Sciatic nerve (tissue), 2 donors: ENCODE measurements around the gene RAET1E. TPM values are rescaled to one million over a fixed set of nuclear protein-coding genes. Genes with fewer than 3 reads are reported as not detected.
"Not testable (repeated sequence)": the region's sequence is repeated elsewhere in the genome, so short reads cannot be mapped to it uniquely, and the experiment has no call there.

ENCODE experiments used
- ATAC-seq: fragments of 200-7000 bp; cut with Tn5 transposase; one replicate; pipeline ENCODE4 v1.9.1; 2020; ENCODE audit warnings: mild to moderate bottlenecking, moderate library complexity
- DNase-seq: peaks from one replicate; pipeline ENCODE4 v3.0.0-alpha.2; 2020; ENCODE audit warnings: low spot score
- intact Hi-C: fragments of 100-400 bp; cut with DNase I; formaldehyde crosslinking; loops from one replicate; pipeline ENCODE4 v1.14.2; 2022
- total RNA-seq: library from RNA; stranded (reverse); fragmentation: NEBNext Ultra II Directional; extraction: Animal tissue kit (Norgen Biotek cat#: 25700); gene quantifications from one replicate; pipeline ENCODE4 v1.2.1, GENCODE V29; 2021
- donor health status: DM: no; HTN: no; CAD: no.
- donor health status: DM: no; HTN: no; CAD: no.

The RAET1E gene
- total RNA-seq, 1 donor from 2014 or later, result 0.80 TPM

DNA sequence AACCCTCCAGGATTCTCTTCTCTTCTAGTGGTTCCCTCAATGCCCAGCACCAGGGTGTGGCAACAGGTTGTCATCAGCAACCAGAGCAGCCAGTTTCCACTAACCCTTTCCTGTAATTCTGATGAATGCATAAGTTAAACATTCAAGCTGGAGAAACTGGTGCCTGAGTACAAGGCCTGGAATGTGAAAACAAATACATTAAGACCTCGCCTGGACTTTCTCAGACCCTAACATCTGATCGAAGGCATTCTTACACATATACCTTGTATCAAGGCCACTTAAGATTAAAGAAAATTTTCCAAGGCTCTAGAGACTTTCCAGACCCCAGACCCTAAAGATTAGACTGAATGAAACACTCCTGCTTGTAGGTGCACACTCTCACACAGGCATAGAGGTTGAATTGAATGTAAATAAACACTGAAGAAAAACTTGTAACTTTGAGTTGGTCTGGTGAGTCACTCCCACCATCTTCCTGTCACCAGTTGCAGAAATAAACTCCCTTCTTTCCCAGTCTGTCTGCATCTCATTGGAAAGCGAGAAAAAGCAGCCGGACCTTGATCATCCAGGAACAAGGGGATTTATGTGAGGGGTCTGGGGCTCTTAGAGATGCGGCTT lies 42.8 kb downstream of the RAET1E start:
- ATAC-seq (no peak), DNase-seq (no peak)
- intact Hi-C loops, result no loop called here

DNA sequence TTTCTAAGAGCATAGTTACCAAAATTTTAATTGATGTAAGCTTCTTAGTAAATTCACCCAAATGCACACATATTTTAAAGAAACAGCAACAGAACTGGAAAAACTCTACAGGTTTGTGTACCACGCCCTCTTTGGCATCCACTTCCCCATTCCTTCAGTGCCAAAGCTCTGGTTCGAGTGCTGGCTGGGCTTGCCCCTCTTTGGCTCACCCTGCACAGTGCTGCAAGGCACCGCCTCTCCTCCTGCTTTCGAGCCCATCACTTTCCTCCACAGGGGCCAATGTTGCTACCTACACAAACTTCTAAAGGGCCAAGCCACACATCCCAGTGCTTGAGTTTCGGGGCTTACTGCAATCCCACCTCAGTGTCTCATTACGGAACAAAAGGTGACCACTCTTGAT lies 43.4 kb downstream of the RAET1E start:
- ATAC-seq (no peak), DNase-seq (no peak)
- intact Hi-C loops, result no loop called here

DNA sequence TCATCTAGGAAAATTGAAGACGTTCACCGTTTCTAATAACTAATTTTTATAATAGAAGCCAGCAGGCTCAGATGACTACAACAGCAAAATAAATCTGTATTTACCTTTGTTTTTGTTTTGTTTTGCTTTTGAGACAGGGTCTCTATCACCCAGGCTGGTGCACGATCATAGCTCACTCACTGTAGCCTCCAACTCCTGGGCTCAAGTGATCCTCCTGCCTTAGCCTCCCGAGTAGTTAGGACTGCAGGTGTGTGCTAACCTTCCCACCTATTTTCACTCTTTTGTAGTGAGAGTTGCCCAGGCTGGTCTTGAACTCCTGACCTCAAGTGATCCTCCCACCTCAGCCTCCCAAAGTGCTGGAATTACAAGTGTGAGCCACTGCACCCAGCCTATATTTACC lies 43.9 kb downstream of the RAET1E start:
- ATAC-seq, intact Hi-C loops, DNase-seq: not testable (repeated sequence)

DNA sequence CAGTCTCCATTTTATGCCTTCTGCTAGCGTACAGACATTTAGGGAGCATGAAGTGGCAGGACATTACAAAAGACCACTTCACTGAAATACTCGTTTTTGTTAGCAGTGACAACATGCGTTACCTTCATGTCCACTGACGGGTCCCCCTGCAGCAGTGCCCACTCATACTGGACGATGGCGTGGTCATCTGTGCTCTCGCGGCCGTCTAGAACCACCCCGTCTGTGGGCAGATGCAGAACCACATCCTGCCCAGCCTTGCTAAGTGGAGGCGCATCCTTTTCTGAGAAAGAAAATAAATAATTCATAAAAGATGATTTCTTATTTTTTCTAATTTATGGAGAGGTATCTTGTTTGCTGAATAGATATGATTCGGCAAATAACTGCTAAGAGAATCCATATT lies 45.0 kb downstream of the RAET1E start:
- no peak for ATAC-seq
- DNase-seq, result no peak
- intact Hi-C loops, result loop anchor here (2.0 kb wide), 1 partner anchor 14 kb away; no protein-coding TSS in a partner anchor

DNA sequence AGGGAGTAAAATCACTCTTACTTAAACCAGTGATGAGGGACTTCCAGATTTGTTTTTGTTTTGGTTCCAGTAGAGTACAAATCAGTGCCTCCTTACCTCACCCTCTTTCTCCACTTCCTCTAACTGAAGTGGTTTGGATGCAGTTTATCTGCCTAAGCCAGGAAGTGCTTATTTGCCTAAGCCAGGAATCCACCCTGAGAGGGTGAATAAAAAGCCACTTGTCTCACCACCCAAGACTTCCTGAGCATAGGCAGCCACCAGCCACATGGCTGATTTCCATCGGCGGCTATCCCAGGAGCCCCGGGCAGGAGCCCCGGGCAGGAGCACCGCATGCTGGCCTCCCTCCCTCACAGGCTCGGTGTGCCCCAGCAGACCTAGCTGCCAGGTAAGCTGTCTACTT lies 45.7 kb downstream of the RAET1E start:
- intact Hi-C loops, result loop anchor here (2.0 kb wide), 1 partner anchor 13 kb away; no protein-coding TSS in a partner anchor
- no peak for ATAC-seq
- DNase-seq, result no peak

DNA sequence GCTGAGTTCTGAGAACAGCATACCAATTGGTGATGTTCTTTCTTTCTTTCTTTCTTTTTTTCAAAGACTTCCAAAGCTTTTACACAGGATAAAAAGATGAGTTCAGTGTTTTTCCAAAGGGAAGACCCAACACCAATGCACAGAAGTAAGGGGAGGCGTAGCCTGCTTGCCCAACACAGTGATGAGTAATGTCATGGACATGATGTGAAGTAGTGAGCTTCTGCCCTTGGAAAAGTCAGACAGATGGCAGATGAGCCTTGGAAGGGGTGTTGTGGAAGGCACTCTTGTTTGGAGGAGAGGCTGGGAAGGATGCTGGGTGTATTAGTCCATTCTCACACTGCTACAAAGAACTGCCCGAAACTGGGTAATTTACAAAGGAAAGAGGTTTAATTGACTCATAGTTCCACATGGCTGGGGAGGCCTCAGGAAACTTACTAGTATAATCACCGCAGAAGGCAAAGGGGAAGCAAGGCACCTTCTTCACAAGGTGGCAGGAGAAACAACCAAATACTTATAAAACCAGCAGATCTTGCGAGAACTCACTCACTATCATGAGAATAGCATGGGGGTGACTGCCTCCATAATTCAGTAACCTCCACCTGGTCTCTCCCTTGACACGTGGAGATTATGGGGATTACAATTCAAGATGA lies 46.3 kb downstream of the RAET1E start:
- intact Hi-C loops, result loop anchor here (2.0 kb wide), 1 partner anchor 13 kb away; no protein-coding TSS in a partner anchor
- no peak for DNase-seq
- no peak for ATAC-seq

DNA sequence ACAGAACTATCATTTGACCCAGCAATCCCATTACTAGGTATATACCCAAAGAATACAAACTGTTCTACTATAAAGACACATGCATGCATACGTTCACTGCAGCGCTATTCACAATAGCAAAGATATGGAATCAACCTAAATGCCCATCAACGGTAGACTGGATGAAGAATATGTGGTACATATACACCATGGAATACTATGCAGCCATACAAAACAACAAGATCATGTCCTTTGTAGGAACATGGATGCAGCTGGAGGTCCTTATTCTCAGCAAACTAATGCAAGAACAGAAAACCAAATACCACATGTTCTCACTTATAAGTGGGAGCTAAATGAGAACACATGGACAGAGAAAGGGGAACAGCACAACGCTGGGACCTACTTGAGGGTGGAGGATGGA lies 49.6 kb downstream of the RAET1E start:
- DNase-seq, ATAC-seq, intact Hi-C loops: not testable (repeated sequence)

Other genes starting within 250 kb of the RAET1E start
- gene KATNA1, start 249.4 kb downstream of the RAET1E start, total RNA-seq, result 17.1 TPM
- gene LATS1, start 180.0 kb downstream of the RAET1E start, total RNA-seq, result 41.5 TPM
- 28.4 TPM for gene NUP43, start 151.6 kb downstream of the RAET1E start, total RNA-seq
- 97.7 TPM for gene PCMT1, start 148.4 kb downstream of the RAET1E start, total RNA-seq
- 34.0 TPM for gene LRP11, start 33.8 kb downstream of the RAET1E start, total RNA-seq
- gene RAET1G, start 25.0 kb upstream of the RAET1E start, total RNA-seq, result 0.53 TPM
- 0.27 TPM for gene ULBP2, start 43.9 kb upstream of the RAET1E start, total RNA-seq
- gene ULBP1, start 65.8 kb upstream of the RAET1E start, total RNA-seq, result not detected
- gene RAET1L, start 127.4 kb upstream of the RAET1E start, total RNA-seq, result not detected
- 2.9 TPM for gene ULBP3, start 171.0 kb upstream of the RAET1E start, total RNA-seq
- 0.27 TPM for gene PPP1R14C, start 244.9 kb upstream of the RAET1E start, total RNA-seq